ENCODE measurements around the gene ZNF778. TPM values are rescaled to one million over a fixed set of nuclear protein-coding genes. Genes with fewer than 3 reads are reported as not detected.

ZNF778 gene
- total and polyA plus RNA-seq, 2 donors (not counting 1 experiment from before 2014, with no cell fraction given) = 2.2 to 13.4 TPM

DNA sequence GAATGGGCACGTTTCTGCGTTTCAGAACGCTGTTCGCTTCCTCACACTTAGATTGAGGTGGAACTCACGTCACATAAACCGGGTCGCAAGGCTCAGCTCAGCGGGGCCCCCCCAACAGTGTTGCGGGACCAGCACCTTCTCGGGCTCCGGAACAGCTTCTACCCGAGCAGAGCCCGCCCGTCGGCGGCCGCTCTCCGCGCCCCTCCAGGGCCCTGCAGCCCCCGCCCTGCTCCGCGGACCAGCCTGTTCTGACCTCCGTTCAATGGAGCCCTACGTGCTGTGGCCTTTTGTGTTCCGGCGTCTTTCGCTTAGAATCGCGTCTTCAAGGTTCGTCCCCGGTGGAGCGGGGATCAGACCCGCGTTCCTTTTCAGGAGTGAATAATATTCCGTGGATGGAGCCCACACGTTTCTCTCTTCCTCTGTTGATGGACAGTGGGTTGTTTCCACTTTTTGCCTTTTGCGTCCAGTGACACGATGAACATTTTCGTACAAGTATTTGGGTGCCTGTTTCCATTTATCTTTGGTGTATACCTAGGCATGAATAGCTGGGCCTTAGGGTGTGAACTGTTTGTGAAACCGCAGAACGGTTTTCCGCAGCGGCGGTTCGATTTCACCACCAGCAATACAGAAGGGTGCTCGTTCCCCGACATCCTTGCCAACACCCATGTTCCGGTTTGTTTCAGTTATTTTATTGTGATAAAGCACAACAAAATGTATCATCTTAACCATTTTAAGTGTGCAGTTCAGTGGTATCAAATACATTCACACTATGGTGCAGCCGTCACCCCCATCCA lies 14.9 kb upstream of the ZNF778 start:
- no peaks in the 10 kb centered on the region for H4K20me1 ChIP-seq (ENCODE audit: control insufficient read depth, insufficient read depth, low read length, poor library complexity, severe bottlenecking)
- peaks cover 0 to 27% (median 3%) of the 10 kb centered on the region in 3 donors for H3K9me3 ChIP-seq (ENCODE audit: control extremely low read depth in 1 of 3, control insufficient read depth in 2 of 3, insufficient read depth in 1 of 3, low read length in 2 of 3)
- Mint-ChIP-seq H3K27ac (peak overlapping the region; percentile 26), H3K9me3 (ENCODE audit: insufficient read depth) (no peaks in the 10 kb centered on the region), H3K27me3 (peaks cover 34% of the 10 kb centered on the region), H3K4me3 (peak overlapping the region; percentile 76), H3K4me1 (peaks cover 13% of the 10 kb centered on the region)
- H3K9ac ChIP-seq (ENCODE audit: low read length) = no peak overlapping the region
- WGBS (ENCODE audit: insufficient coverage) = 42% methylated on average over 38 of the region's 49 CpGs
- peaks cover 15% of the 10 kb centered on the region in 2 donors for H3K4me1 ChIP-seq (ENCODE audit: control insufficient read depth in 2 of 2, insufficient read depth in 2 of 2, low read length in 2 of 2)
- CTCF ChIA-PET = interaction anchor here (1.4 kb wide), 1 partner anchor 465 kb away, joined by 5 read pairs; no protein-coding TSS in a partner anchor
- ATAC-seq (ENCODE audit: low read depth) (no peak), DNase-seq (no peak)
- no peak overlapping the region for H3K27ac ChIP-seq (ENCODE audit: low read length in 2 of 2)
- H2AFZ ChIP-seq (ENCODE audit: insufficient read depth, low read depth, low read length, poor library complexity, severe bottlenecking) = peak overlapping the region; percentile 22
- H3K79me2 ChIP-seq (ENCODE audit: control insufficient read depth, insufficient read depth, low read length) = no peaks in the 10 kb centered on the region
- no peak overlapping the region for H3K4me3 ChIP-seq (ENCODE audit: control extremely low read depth in 1 of 5, extremely low read depth in 1 of 5, insufficient read depth in 1 of 5, low read depth in 2 of 5, low read length in 4 of 5)
- intact Hi-C loops (cut with micrococcal nuclease) = no loop called here
- H3K27me3 ChIP-seq (replicated peaks in 1 of 4; ENCODE audit: control extremely low read depth in 1 of 4, control insufficient read depth in 3 of 4, insufficient read depth in 4 of 4, low read length in 3 of 4) = peaks cover 0 to 50% (median 25%) of the 10 kb centered on the region in 4 experiments
- POLR2A ChIA-PET = no interaction called here
- H3K4me2 ChIP-seq (replicated peaks; ENCODE audit: low read depth, low read length, poor library complexity, severe bottlenecking) = no peak overlapping the region
- H3K36me3 ChIP-seq (replicated peaks in 1 of 2; ENCODE audit: control extremely low read depth in 1 of 2, control insufficient read depth in 1 of 2, extremely low read depth in 1 of 2, insufficient read depth in 2 of 2, low read length in 1 of 2) = no peaks in the 10 kb centered on the region
- no peak for TF ChIP-seq EZH2 (IDR thresholded peaks at IDR 0.05; ENCODE audit: borderline replicate concordance, insufficient read depth, low read depth, low read length, poor library complexity, severe bottlenecking)

DNA sequence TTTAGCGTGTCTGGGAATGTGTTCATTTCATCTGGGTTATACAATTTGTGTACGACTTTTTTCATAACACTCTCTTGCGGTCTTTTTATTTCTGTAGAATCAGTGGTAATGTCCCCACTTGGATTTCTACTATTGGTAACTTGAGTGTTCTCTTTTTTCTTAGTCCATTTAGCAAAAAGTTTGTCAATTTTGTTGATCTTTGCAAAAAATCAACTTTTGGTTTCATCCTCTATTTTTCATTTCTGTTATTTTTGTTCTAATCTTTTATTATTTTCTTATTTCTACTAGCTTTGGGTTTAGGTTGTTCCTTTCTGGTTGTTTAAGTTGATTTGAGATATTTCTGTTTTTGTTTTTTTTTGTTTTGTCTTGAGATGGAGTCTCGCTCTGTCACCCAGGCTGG lies 9.5 kb upstream of the ZNF778 start:
- intact Hi-C loops (cut with micrococcal nuclease) = no loop called here
- no CpG with 5 or more reads among the region's 4 CpGs for WGBS (ENCODE audit: insufficient coverage)
- no peak overlapping the region for H3K9ac ChIP-seq (ENCODE audit: low read length)
- Mint-ChIP-seq H3K4me3 (no peak overlapping the region), H3K27ac (no peak overlapping the region), H3K4me1 (peaks cover 3% of the 10 kb centered on the region), H3K9me3 (ENCODE audit: insufficient read depth) (no peaks in the 10 kb centered on the region), H3K27me3 (peaks cover 34% of the 10 kb centered on the region)
- TF ChIP-seq, protein P1, sequence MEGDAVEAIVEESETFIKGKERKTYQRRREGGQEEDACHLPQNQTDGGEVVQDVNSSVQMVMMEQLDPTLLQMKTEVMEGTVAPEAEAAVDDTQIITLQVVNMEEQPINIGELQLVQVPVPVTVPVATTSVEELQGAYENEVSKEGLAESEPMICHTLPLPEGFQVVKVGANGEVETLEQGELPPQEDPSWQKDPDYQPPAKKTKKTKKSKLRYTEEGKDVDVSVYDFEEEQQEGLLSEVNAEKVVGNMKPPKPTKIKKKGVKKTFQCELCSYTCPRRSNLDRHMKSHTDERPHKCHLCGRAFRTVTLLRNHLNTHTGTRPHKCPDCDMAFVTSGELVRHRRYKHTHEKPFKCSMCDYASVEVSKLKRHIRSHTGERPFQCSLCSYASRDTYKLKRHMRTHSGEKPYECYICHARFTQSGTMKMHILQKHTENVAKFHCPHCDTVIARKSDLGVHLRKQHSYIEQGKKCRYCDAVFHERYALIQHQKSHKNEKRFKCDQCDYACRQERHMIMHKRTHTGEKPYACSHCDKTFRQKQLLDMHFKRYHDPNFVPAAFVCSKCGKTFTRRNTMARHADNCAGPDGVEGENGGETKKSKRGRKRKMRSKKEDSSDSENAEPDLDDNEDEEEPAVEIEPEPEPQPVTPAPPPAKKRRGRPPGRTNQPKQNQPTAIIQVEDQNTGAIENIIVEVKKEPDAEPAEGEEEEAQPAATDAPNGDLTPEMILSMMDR (IDR thresholded peaks at IDR 0.05) = no peak
- TF ChIP-seq EZH2 (IDR thresholded peaks at IDR 0.05; ENCODE audit: borderline replicate concordance, insufficient read depth, low read depth, low read length, poor library complexity, severe bottlenecking) = no peak
- ATAC-seq (ENCODE audit: low read depth) (no peak), DNase-seq (no peak)
- peaks cover 0 to 1% (median 0%) of the 10 kb centered on the region in 3 donors for H3K9me3 ChIP-seq (ENCODE audit: control extremely low read depth in 1 of 3, control insufficient read depth in 2 of 3, insufficient read depth in 1 of 3, low read length in 2 of 3)
- POLR2A ChIA-PET = no interaction called here
- H3K27me3 ChIP-seq (replicated peaks in 1 of 4; ENCODE audit: control extremely low read depth in 1 of 4, control insufficient read depth in 3 of 4, insufficient read depth in 4 of 4, low read length in 3 of 4) = peaks cover 0 to 24% (median 15%) of the 10 kb centered on the region in 4 experiments
- no peak overlapping the region for H3K4me3 ChIP-seq (ENCODE audit: control extremely low read depth in 1 of 5, extremely low read depth in 1 of 5, insufficient read depth in 1 of 5, low read depth in 2 of 5, low read length in 4 of 5)
- no peaks in the 10 kb centered on the region for H3K4me1 ChIP-seq (ENCODE audit: control insufficient read depth in 2 of 2, insufficient read depth in 2 of 2, low read length in 2 of 2)
- CTCF ChIA-PET = interaction anchor here (1.4 kb wide), 1 partner anchor 474 kb away, joined by 3 read pairs; no protein-coding TSS in a partner anchor
- no peak overlapping the region for H2AFZ ChIP-seq (ENCODE audit: insufficient read depth, low read depth, low read length, poor library complexity, severe bottlenecking)
- no peaks in the 10 kb centered on the region for H3K36me3 ChIP-seq (replicated peaks in 1 of 2; ENCODE audit: control extremely low read depth in 1 of 2, control insufficient read depth in 1 of 2, extremely low read depth in 1 of 2, insufficient read depth in 2 of 2, low read length in 1 of 2)
- H3K4me2 ChIP-seq (replicated peaks; ENCODE audit: low read depth, low read length, poor library complexity, severe bottlenecking) = no peak overlapping the region
- no peak overlapping the region for H3K27ac ChIP-seq (ENCODE audit: low read length in 2 of 2)
- H3K79me2 ChIP-seq (ENCODE audit: control insufficient read depth, insufficient read depth, low read length) = peaks cover under 1% of the 10 kb centered on the region
- H4K20me1 ChIP-seq (ENCODE audit: control insufficient read depth, insufficient read depth, low read length, poor library complexity, severe bottlenecking) = no peaks in the 10 kb centered on the region

Data from B cell (primary cell).